GM19372 (cell line): ENCODE measurements around the gene C19orf33.
A peak's percentile ranks its signal among the peaks of the same experiment; 100 is the strongest.
"Not testable (repeated sequence)": the region's sequence is repeated elsewhere in the genome, so short reads cannot be mapped to it uniquely, and the experiment has no call there.

Experiments
- ATAC-seq: cut with Tn5 transposase; IDR thresholded peaks from one replicate; pipeline ENCODE4 v1.9.1; 2021; ENCODE audit warnings: mild to moderate bottlenecking, low read depth, moderate library complexity; ENCODE audit not compliant: unreplicated experiment

The C19orf33 gene

GRCh38 chr19:38335949-38336637, 32.0 kb downstream of the C19orf33 start:
- peak; percentile 64 for ATAC-seq

- peak; percentile 42 for ATAC-seq
These were observed 32.7 kb downstream of the C19orf33 start for GRCh38 chr19:38336638-38337359.

GRCh38 chr19:38337360-38337653, 33.3 kb downstream of the C19orf33 start:
- no peak for ATAC-seq

DNA sequence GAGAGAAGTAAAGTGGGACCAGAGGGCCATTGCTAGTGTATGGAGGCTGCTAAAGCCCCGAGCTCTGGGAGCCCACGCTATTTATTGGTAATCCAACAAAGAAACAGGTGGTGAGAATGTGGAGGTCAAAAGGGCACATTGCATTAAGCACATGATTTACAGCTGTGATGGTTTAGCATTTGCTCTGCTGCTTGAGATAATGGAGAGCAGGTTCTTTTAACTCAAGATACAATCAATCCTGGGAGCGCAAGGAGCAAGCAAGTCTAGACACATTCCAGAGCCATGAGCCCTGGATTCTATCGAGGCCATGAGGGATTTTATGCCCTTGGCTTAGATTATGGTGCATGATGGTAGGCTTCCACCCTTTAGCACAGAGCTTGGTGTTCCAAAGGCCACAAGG, 35.0 kb downstream of the C19orf33 start:
- not testable (repeated sequence) for ATAC-seq

GRCh38 chr19:38340927-38341326, 36.9 kb downstream of the C19orf33 start:
- no peak for ATAC-seq

- ATAC-seq: no peak
These were observed 42.8 kb downstream of the C19orf33 start for GRCh38 chr19:38346837-38347236.

GRCh38 chr19:38350883-38351282, 46.8 kb downstream of the C19orf33 start:
- ATAC-seq: no peak

DNA sequence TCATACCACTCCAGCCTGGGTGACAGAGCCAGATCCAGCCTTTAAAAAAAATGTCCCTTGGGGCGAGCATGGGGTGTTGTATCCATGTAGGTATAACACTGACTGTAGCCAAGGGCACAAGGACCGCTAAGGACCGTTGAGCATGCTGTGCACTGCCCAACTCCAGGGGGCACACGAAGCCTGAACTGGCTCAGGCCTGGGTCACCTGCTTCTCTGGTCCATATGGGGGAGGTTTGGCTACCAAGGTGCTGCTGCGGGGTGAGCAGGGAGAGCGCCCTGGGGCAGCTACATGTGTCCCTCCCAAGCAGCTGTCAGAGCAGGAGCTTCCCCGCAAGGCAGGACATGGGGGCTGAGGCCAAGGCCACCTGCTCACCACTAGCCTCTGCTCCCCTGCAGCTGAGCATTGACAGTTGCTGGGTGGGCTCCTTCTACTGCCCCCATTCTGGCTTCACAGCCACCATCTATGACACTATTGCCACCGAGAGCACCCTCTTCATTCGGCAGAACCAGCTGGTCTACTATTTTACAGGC, 47.9 kb downstream of the C19orf33 start:
- ATAC-seq: no peak

GRCh38 chr19:38352611-38353010, 48.6 kb downstream of the C19orf33 start:
- ATAC-seq: no peak
